HepG2 (cell line): ENCODE measurements around the gene METAP2. TPM values are rescaled to one million over a fixed set of nuclear protein-coding genes. Genes with fewer than 3 reads are reported as not detected.

ENCODE experiments used
- ATAC-seq: fragments of 200-7000 bp; cut with Tn5 transposase; 3 replicates; pipeline ENCODE4 v1.9.1; 2020; ENCODE audit warnings: mild to moderate bottlenecking, moderate library complexity
- BruUV-seq: library from RNA; stranded (reverse); fragments of 400-500 nt; replicated peaks from 2 replicates; lab custom pipeline; 2021; lab: Mats Ljungman, UMichigan
- CTCF ChIA-PET: fragments of 300-600 bp; formaldehyde crosslinking; extraction: SDS; loops from one replicate; lab custom pipeline; 2021; ENCODE audit warnings: low total read pairs, inconsistent platforms, low intra/inter-chr PET ratio; lab: Yijun Ruan, JAX
- POLR2A ChIA-PET: fragments of 350-600 bp; sonication (Branson Sonifier 250); formaldehyde crosslinking; loops from one replicate; lab custom pipeline; 2020; ENCODE audit warnings: antibody characterized with exemption, inconsistent platforms; lab: Yijun Ruan, JAX
- DNase-seq: peaks from one replicate; pipeline ENCODE4 v3.0.0-alpha.2; 2015; ENCODE audit warnings: low spot score
- FAIRE-seq: peaks from 3 replicates; lab custom pipeline; 2011; peaks lifted over from hg19 to GRCh38; lab: Jason Lieb, UNC
- H2AFZ ChIP-seq: one replicate; pipeline ENCODE4 v1.6.1; 2011; ENCODE audit warnings: low read length, inconsistent platforms
- H3K27ac ChIP-seq: fragments of 300-600 bp; 3 replicates; pipeline ENCODE4 v1.8.0; 2011; ENCODE audit warnings: mixed run types, mild to moderate bottlenecking, mixed read lengths, low read length, inconsistent platforms; ENCODE audit not compliant: insufficient read depth; ENCODE audit errors: extremely low read length
- H3K27me3 ChIP-seq, 2 experiments: fragments of 200-600 bp in 1 of 2; 2 replicates in 1 of 2; 3 replicates in 1 of 2; pipeline versions ENCODE4 v1.6.0 to v1.8.0; 2011; ENCODE audit warnings: low read length in 2 of 2, mild to moderate bottlenecking in 2 of 2, moderate library complexity in 2 of 2, inconsistent platforms in 1 of 2; ENCODE audit not compliant: insufficient read depth in 2 of 2, control insufficient read depth in 1 of 2
- H3K36me3 ChIP-seq, 2 experiments: fragments of 200-600 bp in 1 of 2; replicated peaks in 1 of 2; 2 replicates in 1 of 2; 3 replicates in 1 of 2; pipeline versions ENCODE4 v1.5.1 to v1.8.0; 2011; ENCODE audit warnings: low read length in 2 of 2, inconsistent platforms in 1 of 2; ENCODE audit not compliant: insufficient read depth in 2 of 2, control insufficient read depth in 1 of 2
- H3K4me1 ChIP-seq: 2 replicates; pipeline ENCODE4 v1.5.1; 2012; ENCODE audit warnings: low read length, inconsistent platforms; ENCODE audit not compliant: insufficient read depth
- H3K4me2 ChIP-seq: 2 replicates; pipeline ENCODE4 v1.6.0; 2011; ENCODE audit warnings: low read depth, low read length, inconsistent platforms
- H3K4me3 ChIP-seq, 3 experiments: fragments of 200-600 bp in 1 of 3; sonication (generic), shearing (Covaris generic) in 1 of 3; replicated peaks in 1 of 3; 2 replicates each; pipeline ENCODE4 v1.5.1; 2011 to 2016; ENCODE audit warnings: low read length in 3 of 3, inconsistent platforms in 2 of 3, low read depth in 2 of 3, mild to moderate bottlenecking in 2 of 3, control low read depth in 1 of 3, mixed read lengths in 1 of 3; ENCODE audit not compliant: insufficient read depth in 1 of 3
- H3K79me2 ChIP-seq: one replicate; pipeline ENCODE4 v1.6.1; 2011; ENCODE audit warnings: low read length, inconsistent platforms; ENCODE audit not compliant: insufficient read depth
- H3K9ac ChIP-seq: 2 replicates; pipeline ENCODE4 v1.6.0; 2011; ENCODE audit warnings: mild to moderate bottlenecking, low read depth, low read length, inconsistent platforms; ENCODE audit not compliant: insufficient read depth
- H3K9me3 ChIP-seq: 2 replicates; pipeline ENCODE4 v1.5.1; 2012; ENCODE audit warnings: mild to moderate bottlenecking, low read length
- H4K20me1 ChIP-seq: 2 replicates; pipeline ENCODE4 v1.6.0; 2011; ENCODE audit warnings: inconsistent platforms, mild to moderate bottlenecking, low read length, moderate library complexity; ENCODE audit not compliant: insufficient read depth
- ESRRA ChIP-seq: sonication (generic); formaldehyde crosslinking; IDR thresholded peaks from 2 replicates; pipeline ENCODE4 v1.5.1; 2020; ENCODE audit warnings: mild to moderate bottlenecking, low read depth, missing genetic modification reagents
- GABPB1 ChIP-seq: IDR thresholded peaks from 2 replicates; pipeline ENCODE4 v1.6.1; 2016; ENCODE audit warnings: mild to moderate bottlenecking, missing genetic modification reagents, moderate library complexity, missing compliant biosample characterization
- IKZF1 ChIP-seq: fragments of 450-650 bp; IDR thresholded peaks from 2 replicates; pipeline ENCODE4 v1.7.1; 2016
- NFIC ChIP-seq: IDR thresholded peaks from 2 replicates; pipeline ENCODE4 v1.6.1; 2012; ENCODE audit warnings: mild to moderate bottlenecking, low read length, inconsistent platforms
- NR1H2 ChIP-seq: sonication (generic); formaldehyde crosslinking; IDR thresholded peaks from 2 replicates; pipeline ENCODE4 v1.8.1; 2022; ENCODE audit warnings: low read depth, missing genetic modification reagents, borderline replicate concordance
- RAD51 ChIP-seq: fragments of 450-650 bp; IDR thresholded peaks from 2 replicates; pipeline ENCODE4 v1.6.1; 2016; ENCODE audit warnings: borderline replicate concordance
- TCF7 ChIP-seq: sonication (generic); IDR thresholded peaks from 2 replicates; pipeline ENCODE4 v1.6.1; 2016; ENCODE audit warnings: antibody characterized with exemption, low read depth
- TP53 ChIP-seq: sonication (generic); formaldehyde crosslinking; conservative IDR thresholded peaks from 2 replicates; pipeline ENCODE4 v1.4.0; 2020; ENCODE audit warnings: missing genetic modification reagents
- ZNF256 ChIP-seq: sonication (generic); formaldehyde crosslinking; conservative IDR thresholded peaks from 2 replicates; pipeline ENCODE4 v1.4.0; 2020; ENCODE audit warnings: missing genetic modification reagents
- ZNF33A ChIP-seq: sonication (generic); formaldehyde crosslinking; IDR thresholded peaks from 2 replicates; pipeline ENCODE4 v1.5.1; 2020; ENCODE audit warnings: missing genetic modification reagents, mild to moderate bottlenecking, moderate library complexity, borderline replicate concordance
- ZNF614 ChIP-seq: IDR thresholded peaks from 2 replicates; pipeline ENCODE4 v1.6.1; 2018; ENCODE audit warnings: missing biosample characterization, missing genetic modification reagents, inconsistent platforms, borderline replicate concordance
- ZNF737 ChIP-seq: sonication (generic); formaldehyde crosslinking; IDR thresholded peaks from 2 replicates; pipeline ENCODE4 v1.5.0; 2020; ENCODE audit warnings: missing genetic modification reagents, mild to moderate bottlenecking, borderline replicate concordance
- ZNF83 ChIP-seq: sonication (generic); formaldehyde crosslinking; IDR thresholded peaks from 2 replicates; pipeline ENCODE4 v1.4.0; 2020; ENCODE audit warnings: missing genetic modification reagents, mild to moderate bottlenecking, borderline replicate concordance
- WGBS: methylation state at CpG from one replicate; pipeline ENCODE4 v1.1.6; 2017; ENCODE audit warnings: low lambda C conversion rate; 5-methylcytosine and 5-hydroxymethylcytosine counted together
- in situ Hi-C: cut with HindIII; loops from 2 replicates; pipeline ENCODE4 v1.10.0; 2017; ENCODE audit warnings: low pct_unique_long_range_greater_than_20kb; ENCODE audit not compliant: extremely low pct_ligation_motif_present
- intact Hi-C: fragments of 100-400 bp; cut with micrococcal nuclease; formaldehyde crosslinking; loops from one replicate; pipeline ENCODE4 v1.10.0; 2022; ENCODE audit not compliant: unreplicated experiment
- polyA plus RNA-seq, 8 experiments: library from polyadenylated mRNA; depleted of rRNA in 3 of 8; stranded (reverse) in 7 of 8; unstranded in 1 of 8; fragments of >200 nt; fragmentation: Illumina TruSeq in 4 of 8; extraction: Trizol in 4 of 8; gene quantifications; 2 replicates each; pipeline versions ENCODE4 v1.2.1 to v1.2.3, GENCODE V29; 2011 to 2016; ENCODE audit warnings: low read depth in 4 of 8, missing spikeins in 1 of 8, mixed read lengths in 1 of 8; ENCODE audit not compliant: insufficient read depth in 1 of 8
- total RNA-seq, 5 experiments: library from RNA; depleted of rRNA; stranded (reverse); fragments of >200 nt; fragmentation: Illumina TruSeq; extraction: Trizol; gene quantifications; 2 replicates each; pipeline ENCODE4 v1.2.3, GENCODE V29; 2016; ENCODE audit warnings: low read depth in 1 of 5
- TF ChIP-seq, protein P1 (sequence below): sonication (generic); formaldehyde crosslinking; IDR thresholded peaks from 2 replicates; pipeline ENCODE4 v1.5.0; 2020; ENCODE audit warnings: missing genetic modification reagents, mild to moderate bottlenecking, borderline replicate concordance
- TF ChIP-seq, protein P2 (sequence below): sonication (generic); formaldehyde crosslinking; IDR thresholded peaks from 2 replicates; pipeline ENCODE4 v1.5.0; 2020; ENCODE audit warnings: missing genetic modification reagents
- TF ChIP-seq, protein P3 (sequence below): sonication (generic); formaldehyde crosslinking; IDR thresholded peaks from 2 replicates; pipeline ENCODE4 v1.5.1; 2020; ENCODE audit warnings: mild to moderate bottlenecking, missing genetic modification reagents, moderate library complexity
- TF ChIP-seq, protein P4 (sequence below): sonication (generic); formaldehyde crosslinking; conservative IDR thresholded peaks from 2 replicates; pipeline ENCODE4 v1.5.0; 2020; ENCODE audit warnings: missing genetic modification reagents

The METAP2 gene
- total and polyA plus RNA-seq, 2 of the 13 experiments (the other 11 are each of a cell fraction or from before 2014, with no cell fraction given): 67.8 to 131 TPM

DNA sequence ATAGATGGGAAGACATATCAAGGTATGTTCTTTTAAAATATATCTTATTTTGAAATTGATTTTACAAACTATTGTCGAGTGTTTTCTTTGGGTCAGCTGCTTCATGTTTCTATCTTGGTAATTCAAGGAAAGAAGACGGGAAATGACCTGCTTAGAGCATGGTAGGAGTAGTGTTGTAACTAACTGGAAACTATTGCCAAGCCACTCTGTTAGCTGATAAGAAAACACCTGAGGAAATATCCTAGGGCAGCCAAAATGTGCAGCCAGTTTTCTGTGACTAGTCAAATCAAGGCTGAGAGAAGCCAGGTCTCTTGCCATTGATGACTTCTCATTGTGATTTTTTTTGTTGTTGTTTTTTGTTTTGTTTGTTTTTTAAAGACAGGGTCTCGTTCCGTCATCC is 30.2 kb downstream of the METAP2 start (continued):
- TF ChIP-seq, protein P1, sequence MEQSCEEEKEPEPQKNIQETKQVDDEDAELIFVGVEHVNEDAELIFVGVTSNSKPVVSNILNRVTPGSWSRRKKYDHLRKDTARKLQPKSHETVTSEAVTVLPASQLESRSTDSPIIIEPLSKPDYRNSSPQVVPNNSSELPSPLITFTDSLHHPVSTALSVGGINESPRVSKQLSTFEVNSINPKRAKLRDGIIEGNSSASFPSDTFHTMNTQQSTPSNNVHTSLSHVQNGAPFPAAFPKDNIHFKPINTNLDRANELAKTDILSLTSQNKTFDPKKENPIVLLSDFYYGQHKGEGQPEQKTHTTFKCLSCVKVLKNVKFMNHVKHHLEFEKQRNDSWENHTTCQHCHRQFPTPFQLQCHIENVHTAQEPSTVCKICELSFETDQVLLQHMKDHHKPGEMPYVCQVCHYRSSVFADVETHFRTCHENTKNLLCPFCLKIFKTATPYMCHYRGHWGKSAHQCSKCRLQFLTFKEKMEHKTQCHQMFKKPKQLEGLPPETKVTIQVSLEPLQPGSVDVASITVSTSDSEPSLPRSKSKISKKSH: no peak
- TF ChIP-seq NR1H2 (CRISPR knock-in tag): no peak
- no peak for TF ChIP-seq RAD51
- TF ChIP-seq, all 625 proteins: peak for 0

DNA sequence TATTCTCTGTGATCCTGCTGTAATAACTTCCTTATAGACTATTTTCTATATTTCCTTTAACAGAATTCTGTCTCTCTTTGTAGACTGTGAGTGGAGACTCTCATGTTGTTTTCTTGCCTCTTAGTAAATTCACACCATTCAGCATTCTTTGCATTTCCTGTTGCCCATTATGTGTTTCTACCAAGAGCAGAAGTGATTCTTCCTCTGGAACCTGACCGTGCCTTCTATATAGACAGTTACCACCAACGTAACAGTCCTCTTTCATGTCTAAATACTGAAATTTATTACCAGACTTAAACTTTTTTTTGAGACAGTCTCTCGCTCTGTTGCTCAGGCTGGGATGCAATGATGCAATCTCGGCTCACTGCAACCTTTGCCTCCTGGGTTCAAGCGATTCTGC is 31.1 kb downstream of the METAP2 start:
- H3K27me3 ChIP-seq: no peaks in the 10 kb centered on the region
- H3K79me2 ChIP-seq: peaks cover 4% of the 10 kb centered on the region
- intact Hi-C loops: no loop called here
- ATAC-seq (no peak), DNase-seq (no peak), FAIRE-seq (no peak)
- no peak overlapping the region for H2AFZ ChIP-seq
- in situ Hi-C loops: no loop called here
- H3K9me3 ChIP-seq: no peaks in the 10 kb centered on the region
- no peak overlapping the region for H3K4me2 ChIP-seq
- H3K36me3 ChIP-seq: peaks cover 21 to 60% of the 10 kb centered on the region in 2 experiments
- no peak overlapping the region for H3K27ac ChIP-seq
- ChIA-PET CTCF (no interaction called here), POLR2A (no interaction called here)
- peaks cover 9% of the 10 kb centered on the region for H3K4me1 ChIP-seq
- no peak overlapping the region for H3K9ac ChIP-seq
- H3K4me3 ChIP-seq: no peak overlapping the region
- no TSS peak for BruUV-seq
- no peaks in the 10 kb centered on the region for H4K20me1 ChIP-seq
- 96% methylated on average over 5 of the region's 5 CpGs for WGBS
- TF ChIP-seq, protein P2, sequence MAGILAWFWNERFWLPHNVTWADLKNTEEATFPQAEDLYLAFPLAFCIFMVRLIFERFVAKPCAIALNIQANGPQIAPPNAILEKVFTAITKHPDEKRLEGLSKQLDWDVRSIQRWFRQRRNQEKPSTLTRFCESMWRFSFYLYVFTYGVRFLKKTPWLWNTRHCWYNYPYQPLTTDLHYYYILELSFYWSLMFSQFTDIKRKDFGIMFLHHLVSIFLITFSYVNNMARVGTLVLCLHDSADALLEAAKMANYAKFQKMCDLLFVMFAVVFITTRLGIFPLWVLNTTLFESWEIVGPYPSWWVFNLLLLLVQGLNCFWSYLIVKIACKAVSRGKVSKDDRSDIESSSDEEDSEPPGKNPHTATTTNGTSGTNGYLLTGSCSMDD (CRISPR knock-in tag): no peak
- TF ChIP-seq, protein P3, sequence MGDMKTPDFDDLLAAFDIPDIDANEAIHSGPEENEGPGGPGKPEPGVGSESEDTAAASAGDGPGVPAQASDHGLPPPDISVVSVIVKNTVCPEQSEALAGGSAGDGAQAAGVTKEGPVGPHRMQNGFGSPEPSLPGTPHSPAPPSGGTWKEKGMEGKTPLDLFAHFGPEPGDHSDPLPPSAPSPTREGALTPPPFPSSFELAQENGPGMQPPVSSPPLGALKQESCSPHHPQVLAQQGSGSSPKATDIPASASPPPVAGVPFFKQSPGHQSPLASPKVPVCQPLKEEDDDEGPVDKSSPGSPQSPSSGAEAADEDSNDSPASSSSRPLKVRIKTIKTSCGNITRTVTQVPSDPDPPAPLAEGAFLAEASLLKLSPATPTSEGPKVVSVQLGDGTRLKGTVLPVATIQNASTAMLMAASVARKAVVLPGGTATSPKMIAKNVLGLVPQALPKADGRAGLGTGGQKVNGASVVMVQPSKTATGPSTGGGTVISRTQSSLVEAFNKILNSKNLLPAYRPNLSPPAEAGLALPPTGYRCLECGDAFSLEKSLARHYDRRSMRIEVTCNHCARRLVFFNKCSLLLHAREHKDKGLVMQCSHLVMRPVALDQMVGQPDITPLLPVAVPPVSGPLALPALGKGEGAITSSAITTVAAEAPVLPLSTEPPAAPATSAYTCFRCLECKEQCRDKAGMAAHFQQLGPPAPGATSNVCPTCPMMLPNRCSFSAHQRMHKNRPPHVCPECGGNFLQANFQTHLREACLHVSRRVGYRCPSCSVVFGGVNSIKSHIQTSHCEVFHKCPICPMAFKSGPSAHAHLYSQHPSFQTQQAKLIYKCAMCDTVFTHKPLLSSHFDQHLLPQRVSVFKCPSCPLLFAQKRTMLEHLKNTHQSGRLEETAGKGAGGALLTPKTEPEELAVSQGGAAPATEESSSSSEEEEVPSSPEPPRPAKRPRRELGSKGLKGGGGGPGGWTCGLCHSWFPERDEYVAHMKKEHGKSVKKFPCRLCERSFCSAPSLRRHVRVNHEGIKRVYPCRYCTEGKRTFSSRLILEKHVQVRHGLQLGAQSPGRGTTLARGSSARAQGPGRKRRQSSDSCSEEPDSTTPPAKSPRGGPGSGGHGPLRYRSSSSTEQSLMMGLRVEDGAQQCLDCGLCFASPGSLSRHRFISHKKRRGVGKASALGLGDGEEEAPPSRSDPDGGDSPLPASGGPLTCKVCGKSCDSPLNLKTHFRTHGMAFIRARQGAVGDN (CRISPR knock-in tag): no peak
- TF ChIP-seq NFIC (no peak), ZNF83 (no peak), TP53 (CRISPR knock-in tag) (no peak), TCF7 (no peak), ZNF33A (CRISPR knock-in tag) (no peak), IKZF1 (no peak), GABPB1 (CRISPR knock-in tag) (no peak), ESRRA (CRISPR knock-in tag) (no peak), ZNF737 (no peak), ZNF614 (CRISPR knock-in tag) (no peak), ZNF256 (CRISPR knock-in tag) (no peak)
- TF ChIP-seq, protein P4, sequence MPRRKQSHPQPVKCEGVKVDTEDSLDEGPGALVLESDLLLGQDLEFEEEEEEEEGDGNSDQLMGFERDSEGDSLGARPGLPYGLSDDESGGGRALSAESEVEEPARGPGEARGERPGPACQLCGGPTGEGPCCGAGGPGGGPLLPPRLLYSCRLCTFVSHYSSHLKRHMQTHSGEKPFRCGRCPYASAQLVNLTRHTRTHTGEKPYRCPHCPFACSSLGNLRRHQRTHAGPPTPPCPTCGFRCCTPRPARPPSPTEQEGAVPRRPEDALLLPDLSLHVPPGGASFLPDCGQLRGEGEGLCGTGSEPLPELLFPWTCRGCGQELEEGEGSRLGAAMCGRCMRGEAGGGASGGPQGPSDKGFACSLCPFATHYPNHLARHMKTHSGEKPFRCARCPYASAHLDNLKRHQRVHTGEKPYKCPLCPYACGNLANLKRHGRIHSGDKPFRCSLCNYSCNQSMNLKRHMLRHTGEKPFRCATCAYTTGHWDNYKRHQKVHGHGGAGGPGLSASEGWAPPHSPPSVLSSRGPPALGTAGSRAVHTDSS (CRISPR knock-in tag): no peak
